K562 (cell line): Measurements from ENCODE around the gene BCKDK. TPM values are rescaled to one million over a fixed set of nuclear protein-coding genes. Genes with fewer than 3 reads are reported as not detected.

ENCODE experiments used
- BCL6 ChIP-seq: fragments of 250-450 bp; sonication (Bioruptor Pico); IDR thresholded peaks from 2 replicates; pipeline ENCODE4 v1.4.0; 2020
- BRCA1 ChIP-seq, 2 experiments: fragments of 450-650 bp in 1 of 2; sonication (generic) in 1 of 2; formaldehyde crosslinking in 1 of 2; IDR thresholded peaks; 2 replicates each; pipeline versions ENCODE4 v1.5.0 to v1.6.1; 2017 to 2020; ENCODE audit warnings: mild to moderate bottlenecking in 1 of 2, missing genetic modification reagents in 1 of 2
- CBX1 ChIP-seq: sonication (generic); IDR thresholded peaks from 2 replicates; pipeline ENCODE4 v1.6.1; 2016; ENCODE audit warnings: antibody characterized with exemption, low read depth, mild to moderate bottlenecking
- COPS2 ChIP-seq: fragments of 450-650 bp; conservative IDR thresholded peaks from 2 replicates; pipeline ENCODE4 v1.6.1; 2016; ENCODE audit warnings: mild to moderate bottlenecking, moderate library complexity
- GMEB1 ChIP-seq: fragments of 250-450 bp; sonication (Bioruptor Pico); IDR thresholded peaks from 2 replicates; pipeline ENCODE4 v1.4.0; 2020; ENCODE audit warnings: mild to moderate bottlenecking
- HNRNPL ChIP-seq: fragments of 200-400 bp; formaldehyde crosslinking; IDR thresholded peaks from 2 replicates; pipeline ENCODE4 v1.6.1; 2017; ENCODE audit warnings: low read depth, mild to moderate bottlenecking, low read length
- L3MBTL2 ChIP-seq: fragments of 450-650 bp; IDR thresholded peaks from 2 replicates; pipeline ENCODE4 v1.6.1; 2016; ENCODE audit warnings: mild to moderate bottlenecking, moderate library complexity
- MLLT1 ChIP-seq, 2 experiments: fragments of 450-650 bp; IDR thresholded peaks; 2 replicates each; pipeline ENCODE4 v1.6.1; 2016
- PHF20 ChIP-seq: fragments of 450-650 bp; IDR thresholded peaks from 2 replicates; pipeline ENCODE4 v1.6.1; 2018; ENCODE audit not compliant: partially characterized antibody
- RAD51 ChIP-seq: fragments of 450-650 bp; IDR thresholded peaks from 2 replicates; pipeline ENCODE4 v1.7.1; 2016; ENCODE audit warnings: low read depth, mild to moderate bottlenecking, borderline replicate concordance
- SIX5 ChIP-seq, 2 experiments: IDR thresholded peaks; 2 replicates each; pipeline ENCODE4 v1.6.1; 2011; ENCODE audit warnings: low read length in 2 of 2, borderline replicate concordance in 1 of 2, low read depth in 1 of 2, mild to moderate bottlenecking in 1 of 2, moderate library complexity in 1 of 2; ENCODE audit not compliant: insufficient read depth in 1 of 2
- SNAPC5 ChIP-seq: fragments of 250-450 bp; sonication (Bioruptor Pico); IDR thresholded peaks from 2 replicates; pipeline ENCODE4 v1.8.0; 2021; ENCODE audit warnings: moderate library complexity, mild to moderate bottlenecking, inconsistent platforms
- TBP ChIP-seq: optimal IDR thresholded peaks from 2 replicates; pipeline ENCODE3; 2011; ENCODE audit warnings: low read depth, low read length, improper control_type of control experiment
- ZBTB12 ChIP-seq: fragments of 250-450 bp; sonication (Bioruptor Pico); IDR thresholded peaks from 2 replicates; pipeline ENCODE4 v1.4.0; 2020
- ZC3H8 ChIP-seq: fragments of 450-650 bp; IDR thresholded peaks from 2 replicates; pipeline ENCODE4 v1.6.1; 2017
- ZKSCAN1 ChIP-seq: fragments of 150-350 bp; IDR thresholded peaks from 2 replicates; pipeline ENCODE4 v1.6.1; 2016; ENCODE audit warnings: low read depth, low read length
- ZNF121 ChIP-seq: sonication (generic); formaldehyde crosslinking; conservative IDR thresholded peaks from 2 replicates; pipeline ENCODE4 v1.8.0; 2022; ENCODE audit warnings: missing genetic modification reagents
- ZNF197 ChIP-seq: fragments of 200-800 bp; sonication (Bioruptor generic); IDR thresholded peaks from 2 replicates; pipeline ENCODE4 v1.6.1; 2016; ENCODE audit warnings: low read depth, missing genetic modification characterization, missing compliant biosample characterization
- ZNF274 ChIP-seq: IDR thresholded peaks from 2 replicates; pipeline ENCODE4 v1.6.1; 2011; ENCODE audit warnings: low read depth, mild to moderate bottlenecking, low read length, moderate library complexity, borderline replicate concordance
- ZNF511 ChIP-seq: sonication (generic); formaldehyde crosslinking; IDR thresholded peaks from 2 replicates; pipeline ENCODE4 v1.8.0; 2022; ENCODE audit warnings: mild to moderate bottlenecking, missing genetic modification reagents
- polyA plus RNA-seq, 8 experiments: library from polyadenylated mRNA; depleted of rRNA in 4 of 8; stranded (reverse) in 5 of 8; unstranded in 3 of 8; fragments of >200 nt; fragmentation: Nextera tagmentation in 2 of 8; fragmentation: Illumina TruSeq in 1 of 8; extraction: Ambion mirVana in 2 of 8; extraction: Trizol in 1 of 8; gene quantifications; 2 replicates each; pipeline versions ENCODE4 v1.2.1 to v1.2.3, GENCODE V29; 2011 to 2014; ENCODE audit warnings: inconsistent platforms in 1 of 8, missing spikeins in 1 of 8
- total RNA-seq, 7 experiments: library from RNA; depleted of rRNA in 6 of 7; stranded (reverse); fragments of >200 nt in 6 of 7; fragmentation: Illumina TruSeq in 2 of 7; extraction: Trizol in 2 of 7; gene quantifications; 2 replicates each; pipeline versions ENCODE4 v1.2.1 to v1.2.3, GENCODE V29; 2011 to 2021; ENCODE audit warnings: low replicate concordance in 1 of 7

The BCKDK gene
- total and polyA plus RNA-seq, 9 of the 15 experiments (the other 6 are each of a cell fraction or from before 2014, with no cell fraction given): 0.58 to 34.8 (median 13.1) TPM

- TF ChIP-seq ZNF511 (CRISPR knock-in tag): peak; percentile 75
- TF ChIP-seq CBX1: 0 out of 2 replicates have a peak, but pooled peaks have one; percentile 25
- TF ChIP-seq COPS2: no peak
- peak; percentile 88 for TF ChIP-seq HNRNPL
- peak; percentile 39 for TF ChIP-seq TBP
- TF ChIP-seq ZC3H8: no peak
- no peak for TF ChIP-seq ZNF197 (CRISPR knock-in tag)
- TF ChIP-seq MLLT1 (IDR thresholded peaks at IDR 0.05): no peak
- TF ChIP-seq ZNF274: no peak
- TF ChIP-seq ZNF121 (CRISPR knock-in tag): no peak
- no peak for TF ChIP-seq RAD51
- no peak for TF ChIP-seq BRCA1 (IDR thresholded peaks at IDR 0.05)
- no peak for TF ChIP-seq BRCA1 (CRISPR knock-in tag; IDR thresholded peaks at IDR 0.05)
- no peak for TF ChIP-seq PHF20
- peak; percentile 78 for TF ChIP-seq L3MBTL2
- no peak for TF ChIP-seq BCL6 (CRISPR knock-in tag)
- no peak for TF ChIP-seq SNAPC5 (CRISPR knock-in tag)
- peak; percentile 81 to 85 for TF ChIP-seq SIX5 (IDR thresholded peaks at IDR 0.05; ENCODE audit: borderline replicate concordance in 1 of 2, insufficient read depth in 1 of 2, low read depth in 1 of 2, low read length in 2 of 2)
- TF ChIP-seq GMEB1 (CRISPR knock-in tag): peak; percentile 94
- peak; percentile 87 for TF ChIP-seq ZBTB12 (CRISPR knock-in tag)
- no peak for TF ChIP-seq ZKSCAN1
Measured at GRCh38 chr16:31108035-31108793, at the start of gene BCKDK (continued).
